Retinal pigment epithelial cell (primary cell): ENCODE data around the gene RILPL2.

Experiments used
- DNase-seq: peaks from one replicate; pipeline ENCODE4 v3.0.0-alpha.2; 2010; ENCODE audit warnings: low read depth
- H3K4me3 ChIP-seq: 2 replicates; pipeline ENCODE4 v1.5.1; 2011; ENCODE audit warnings: mild to moderate bottlenecking, low read length, control low read depth, moderate library complexity
- CTCF ChIP-seq: conservative IDR thresholded peaks from 2 replicates; pipeline ENCODE4 v1.5.1; 2011; ENCODE audit warnings: low read depth, low read length, control low read depth, inconsistent platforms

Gene RILPL2

GRCh38 chr12:123404581-123404980 is 31.9 kb downstream of the RILPL2 start:
- no peak for TF ChIP-seq CTCF
- no peak overlapping the region for H3K4me3 ChIP-seq
- no peak for DNase-seq

- no peak for DNase-seq
- no peak overlapping the region for H3K4me3 ChIP-seq
- TF ChIP-seq CTCF = no peak
These were observed 34.5 kb downstream of the RILPL2 start for GRCh38 chr12:123401753-123402683.

GRCh38 chr12:123399255-123399617 is 37.2 kb downstream of the RILPL2 start:
- TF ChIP-seq CTCF = no peak
- H3K4me3 ChIP-seq = no peak overlapping the region
- no peak for DNase-seq

GRCh38 chr12:123398550-123399254 is 37.8 kb downstream of the RILPL2 start:
- DNase-seq = no peak
- TF ChIP-seq CTCF = no peak
- H3K4me3 ChIP-seq = no peak overlapping the region

GRCh38 chr12:123398177-123398549 is 38.3 kb downstream of the RILPL2 start:
- no peak for TF ChIP-seq CTCF
- no peak overlapping the region for H3K4me3 ChIP-seq

GRCh38 chr12:123397400-123397799 is 39.1 kb downstream of the RILPL2 start:
- no peak for TF ChIP-seq CTCF
- no peak overlapping the region for H3K4me3 ChIP-seq
- DNase-seq = no peak

More at GRCh38 chr12:123398177-123398549, 38.3 kb downstream of the RILPL2 start:
- no peak for DNase-seq
